Suprapubic skin (tissue), 4 donors: Measurements from ENCODE around the gene TPCN1. TPM values are rescaled to one million over a fixed set of nuclear protein-coding genes. Genes with fewer than 3 reads are reported as not detected.

Experiments used
- DNase-seq, 2 donors: peaks; one replicate each; pipeline ENCODE4 v3.0.0-alpha.2; 2019; ENCODE audit warnings: low spot score in 2 of 2
- H3K27ac ChIP-seq: fragments of 200-600 bp; sonication (generic); one replicate; pipeline ENCODE4 v1.5.1; 2019
- H3K27me3 ChIP-seq: fragments of 200-600 bp; sonication (generic); one replicate; pipeline ENCODE4 v1.5.1; 2019
- H3K36me3 ChIP-seq: fragments of 200-600 bp; sonication (generic); one replicate; pipeline ENCODE4 v1.5.1; 2019
- H3K4me1 ChIP-seq: fragments of 200-600 bp; sonication (generic); one replicate; pipeline ENCODE4 v1.5.1; 2019
- H3K4me3 ChIP-seq: fragments of 200-600 bp; sonication (generic); one replicate; pipeline ENCODE4 v1.5.1; 2019; ENCODE audit warnings: mild to moderate bottlenecking
- H3K9me3 ChIP-seq: fragments of 200-600 bp; sonication (generic); one replicate; pipeline ENCODE4 v1.5.1; 2019
- CTCF ChIP-seq, 2 donors: fragments of 200-600 bp in 1 of 2; fragments of 450-650 bp in 1 of 2; sonication (generic) in 1 of 2; IDR thresholded peaks; one replicate each; pipeline ENCODE4 v1.5.1; 2016 to 2019; ENCODE audit warnings: antibody characterized with exemption in 2 of 2, mild to moderate bottlenecking in 1 of 2, moderate library complexity in 1 of 2
- EP300 ChIP-seq: sonication (generic); formaldehyde crosslinking; IDR thresholded peaks from one replicate; pipeline ENCODE4 v1.6.1; 2017; ENCODE audit warnings: antibody characterized with exemption
- POLR2A ChIP-seq, 2 donors: fragments of 450-650 bp; IDR thresholded peaks; one replicate each; pipeline ENCODE4 v1.6.1; 2017; ENCODE audit warnings: antibody characterized with exemption in 2 of 2, mild to moderate bottlenecking in 2 of 2, moderate library complexity in 2 of 2
- POLR2AphosphoS5 ChIP-seq, 3 donors: sonication (generic); formaldehyde crosslinking; IDR thresholded peaks; one replicate each; pipeline ENCODE4 v1.6.1; 2017; ENCODE audit warnings: antibody characterized with exemption in 3 of 3
- WGBS: methylation state at CpG from one replicate; pipeline ENCODE4 v1.1.5; 2018; 5-methylcytosine and 5-hydroxymethylcytosine counted together
- total RNA-seq, 4 donors: library from RNA; depleted of rRNA; stranded (reverse); fragments of >200 nt; gene quantifications; one replicate each; pipeline ENCODE4 v1.1.0, GENCODE V29; 2016

TPCN1 gene
- total RNA-seq, 4 donors from 2014 or later = 15.5 to 74.1 (median 35.6) TPM

GRCh38 chr12:113184098-113184899, 37.0 kb upstream of the TPCN1 start:
- DNase-seq = peak in 1 of 2 donors; percentile 78
- WGBS = 38% methylated on average over 19 of the region's 26 CpGs
- TF ChIP-seq POLR2AphosphoS5 (IDR thresholded peaks at IDR 0.05) (no peak), POLR2A (IDR thresholded peaks at IDR 0.05) (no peak), EP300 (no peak), CTCF (IDR thresholded peaks at IDR 0.05) (no peak)
- Histone ChIP-seq H3K9me3 (no peaks in the 10 kb centered on the region), H3K4me3 (peak overlapping the region; percentile 99), H3K4me1 (peaks cover 45% of the 10 kb centered on the region), H3K27ac (peak overlapping the region; percentile 99), H3K27me3 (no peaks in the 10 kb centered on the region), H3K36me3 (peaks cover 20% of the 10 kb centered on the region)

- WGBS = 0% methylated on average over 19 of the region's 20 CpGs
- peak; percentile 92 to 95 for DNase-seq
- no peak for TF ChIP-seq EP300
- no peak for TF ChIP-seq CTCF (IDR thresholded peaks at IDR 0.05)
- no peak for TF ChIP-seq POLR2A (IDR thresholded peaks at IDR 0.05)
- TF ChIP-seq POLR2AphosphoS5 (IDR thresholded peaks at IDR 0.05) = no peak
- Histone ChIP-seq H3K27ac (peak overlapping the region; percentile 99), H3K36me3 (peaks cover 14% of the 10 kb centered on the region), H3K27me3 (no peaks in the 10 kb centered on the region), H3K9me3 (no peaks in the 10 kb centered on the region), H3K4me3 (peak overlapping the region; percentile 99), H3K4me1 (peaks cover 45% of the 10 kb centered on the region)
These were observed 36.4 kb upstream of the TPCN1 start for GRCh38 chr12:113184900-113185179.

GRCh38 chr12:113185180-113186032, 35.9 kb upstream of the TPCN1 start, which contains the start of the genes DDX54 and RITA1:
Gene DDX54, minus strand, starts transcription at chr12:113185478. Its CDS starts 27 bp downstream, at chr12:113185451.
Gene RITA1, plus strand, starts transcription at chr12:113185721. Its CDS starts 1,026 bp downstream, at chr12:113186747.
- Histone ChIP-seq H3K4me3 (peak within 1 kb of the TSS; percentile 99), H3K9me3 (no peaks in the 10 kb centered on the region), H3K36me3 (peaks cover 9% of the 10 kb centered on the region), H3K27ac (peak within 1 kb of the TSS; percentile 99), H3K27me3 (no peaks in the 10 kb centered on the region), H3K4me1 (peaks cover 45% of the 10 kb centered on the region)
- under 1% methylated on average over 52 of the region's 89 CpGs for WGBS
- TF ChIP-seq POLR2A (IDR thresholded peaks at IDR 0.05) = peak in 1 of 2 donors; percentile 60
- no peak for TF ChIP-seq CTCF (IDR thresholded peaks at IDR 0.05)
- no peak for TF ChIP-seq EP300
- TF ChIP-seq POLR2AphosphoS5 (IDR thresholded peaks at IDR 0.05) = peak in 2 of 3 donors; percentile 79 to 90
- peak; percentile 88 to 89 for DNase-seq

GRCh38 chr12:113186033-113186365, 35.3 kb upstream of the TPCN1 start:
- H3K36me3 ChIP-seq = peaks cover 4% of the 10 kb centered on the region
- peaks cover 45% of the 10 kb centered on the region for H3K4me1 ChIP-seq
- DNase-seq = no peak
- peak overlapping the region; percentile 99 for H3K27ac ChIP-seq
- TF ChIP-seq EP300 (no peak), POLR2AphosphoS5 (IDR thresholded peaks at IDR 0.05) (no peak), CTCF (IDR thresholded peaks at IDR 0.05) (no peak), POLR2A (IDR thresholded peaks at IDR 0.05) (no peak)
- WGBS = 7% methylated on average over 11 of the region's 11 CpGs
- H3K9me3 ChIP-seq = no peaks in the 10 kb centered on the region
- H3K4me3 ChIP-seq = peak overlapping the region; percentile 99
- H3K27me3 ChIP-seq = no peaks in the 10 kb centered on the region
